ENCODE results near the gene ABTB1.

DNA sequence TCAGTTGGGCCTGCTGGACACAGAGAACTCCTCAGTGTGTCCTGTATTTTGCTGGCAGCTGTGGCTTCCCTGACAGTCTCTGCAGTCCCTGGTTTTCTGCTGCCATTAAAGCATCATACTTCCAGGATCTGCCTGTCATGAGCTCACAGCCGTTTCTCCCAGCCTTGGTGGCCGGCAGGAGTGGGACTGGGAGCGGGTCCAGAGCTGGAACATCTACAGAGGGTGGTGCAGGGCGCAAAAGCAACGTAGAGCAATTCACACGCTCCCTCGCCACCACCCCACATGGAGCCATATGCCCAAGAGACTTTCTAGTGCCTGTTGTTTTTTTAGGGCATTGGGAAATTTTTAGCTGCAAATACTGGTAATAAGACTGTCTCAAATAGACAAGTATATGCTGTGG lies 33.6 kb downstream of the ABTB1 start:
- TF ChIP-seq, protein P1, sequence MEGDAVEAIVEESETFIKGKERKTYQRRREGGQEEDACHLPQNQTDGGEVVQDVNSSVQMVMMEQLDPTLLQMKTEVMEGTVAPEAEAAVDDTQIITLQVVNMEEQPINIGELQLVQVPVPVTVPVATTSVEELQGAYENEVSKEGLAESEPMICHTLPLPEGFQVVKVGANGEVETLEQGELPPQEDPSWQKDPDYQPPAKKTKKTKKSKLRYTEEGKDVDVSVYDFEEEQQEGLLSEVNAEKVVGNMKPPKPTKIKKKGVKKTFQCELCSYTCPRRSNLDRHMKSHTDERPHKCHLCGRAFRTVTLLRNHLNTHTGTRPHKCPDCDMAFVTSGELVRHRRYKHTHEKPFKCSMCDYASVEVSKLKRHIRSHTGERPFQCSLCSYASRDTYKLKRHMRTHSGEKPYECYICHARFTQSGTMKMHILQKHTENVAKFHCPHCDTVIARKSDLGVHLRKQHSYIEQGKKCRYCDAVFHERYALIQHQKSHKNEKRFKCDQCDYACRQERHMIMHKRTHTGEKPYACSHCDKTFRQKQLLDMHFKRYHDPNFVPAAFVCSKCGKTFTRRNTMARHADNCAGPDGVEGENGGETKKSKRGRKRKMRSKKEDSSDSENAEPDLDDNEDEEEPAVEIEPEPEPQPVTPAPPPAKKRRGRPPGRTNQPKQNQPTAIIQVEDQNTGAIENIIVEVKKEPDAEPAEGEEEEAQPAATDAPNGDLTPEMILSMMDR (IDR thresholded peaks at IDR 0.05; ENCODE audit: insufficient read depth, low read depth, low read length): no peak
- TF ChIP-seq EZH2 (IDR thresholded peaks at IDR 0.05; ENCODE audit: insufficient read depth, low read length): no peak
